ENCODE measurements around the gene GAPDH. TPM values are rescaled to one million over a fixed set of nuclear protein-coding genes. Genes with fewer than 3 reads are reported as not detected.

Gene GAPDH
- total RNA-seq, 1 experiment from 2014 or later: 4,276 TPM

- TF ChIP-seq E2F5 (CRISPR knock-in tag; IDR thresholded peaks at IDR 0.05) (no peak), E2F1 (CRISPR knock-in tag; IDR thresholded peaks at IDR 0.05) (no peak), NR2C2 (CRISPR knock-in tag; IDR thresholded peaks at IDR 0.05) (no peak), NR3C1 (CRISPR knock-in tag; conservative IDR thresholded peaks at IDR 0.05; ENCODE audit: low read depth) (no peak), SMAD3 (CRISPR knock-in tag; IDR thresholded peaks at IDR 0.05; ENCODE audit: borderline replicate concordance) (no peak), ARID4B (CRISPR knock-in tag; IDR thresholded peaks at IDR 0.05; ENCODE audit: borderline replicate concordance) (0 out of 2 replicates have a peak, but pooled peaks have one; percentile 57), PREB (CRISPR knock-in tag; IDR thresholded peaks at IDR 0.05; ENCODE audit: borderline replicate concordance) (no peak), E2F4 (CRISPR knock-in tag; IDR thresholded peaks at IDR 0.05; ENCODE audit: borderline replicate concordance, low read depth) (no peak), ZNF281 (CRISPR knock-in tag; IDR thresholded peaks at IDR 0.05) (no peak), TEAD1 (CRISPR knock-in tag; IDR thresholded peaks at IDR 0.05) (peak; percentile 37; the same call in 1 of the 2 replicates), ZNF263 (CRISPR knock-in tag; IDR thresholded peaks at IDR 0.05; ENCODE audit: low read depth) (no peak), NR1H2 (CRISPR knock-in tag; IDR thresholded peaks at IDR 0.05) (no peak)
These were observed 6.0 kb downstream of the GAPDH start (continued) for GRCh38 chr12:6540181-6540877.
